Testis (tissue), 3 donors: Measurements from ENCODE around the gene SLC39A13. TPM values are rescaled to one million over a fixed set of nuclear protein-coding genes. Genes with fewer than 3 reads are reported as not detected.

Experiments used
- DNase-seq: peaks from one replicate; pipeline ENCODE4 v3.0.0-alpha.2; 2019
- H3K27ac ChIP-seq, 2 donors: fragments of 200-600 bp; sonication (generic); one replicate each; pipeline ENCODE4 v1.5.1; 2019
- H3K27me3 ChIP-seq: fragments of 200-600 bp; sonication (generic); one replicate; pipeline ENCODE4 v1.5.1; 2019
- H3K36me3 ChIP-seq: fragments of 200-600 bp; sonication (generic); one replicate; pipeline ENCODE4 v1.5.1; 2017; ENCODE audit warnings: low read depth; ENCODE audit errors: missing control alignments
- H3K4me1 ChIP-seq: fragments of 200-600 bp; sonication (generic); one replicate; pipeline ENCODE4 v1.5.1; 2019
- H3K4me3 ChIP-seq, 2 donors: fragments of 200-600 bp; sonication (generic); one replicate each; pipeline ENCODE4 v1.5.1; 2017 to 2019
- H3K9me3 ChIP-seq: fragments of 200-600 bp; sonication (generic); one replicate; pipeline ENCODE4 v1.5.1; 2017
- POLR2A ChIP-seq: fragments of 450-650 bp; IDR thresholded peaks from one replicate; pipeline ENCODE4 v1.6.1; 2017; ENCODE audit warnings: antibody characterized with exemption, mild to moderate bottlenecking, moderate library complexity
- WGBS, 2 donors: methylation state at CpG; one replicate each; pipeline ENCODE4 v1.1.5; 2018; 5-methylcytosine and 5-hydroxymethylcytosine counted together
- intact Hi-C: fragments of 100-400 bp; cut with DNase I; formaldehyde crosslinking; loops from one replicate; pipeline ENCODE4 v1.15.1; 2023; ENCODE audit warnings: low total_unique reads
- polyA plus RNA-seq: library from polyadenylated mRNA; stranded (reverse); fragments of 350-450 nt; fragmentation: Illumina TruSeq; extraction: RNeasy Lipid Tissue Mini Kit (QIAGEN cat#74804); gene quantifications from one replicate; pipeline ENCODE4 v1.2.3, GENCODE V29; 2014; ENCODE audit warnings: low read depth, low replicate concordance; ENCODE audit not compliant: insufficient read depth
- total RNA-seq, 2 donors: library from RNA; depleted of rRNA; stranded (reverse); fragments of >200 nt; gene quantifications; one replicate each; pipeline ENCODE4 v1.2.3, GENCODE V29; 2016
- TF ChIP-seq, protein P1 (sequence below), 3 experiments: fragments of 450-650 bp in 2 of 3; fragments of 200-600 bp in 1 of 3; sonication (generic) in 1 of 3; IDR thresholded peaks; one replicate each; pipeline ENCODE4 v1.5.1; 2016 to 2019; ENCODE audit warnings: antibody characterized with exemption in 3 of 3, mild to moderate bottlenecking in 2 of 3, moderate library complexity in 1 of 3

The SLC39A13 gene
- total and polyA plus RNA-seq, 3 donors from 2014 or later, result 95.1 to 99.2 (median 98.1) TPM

DNA sequence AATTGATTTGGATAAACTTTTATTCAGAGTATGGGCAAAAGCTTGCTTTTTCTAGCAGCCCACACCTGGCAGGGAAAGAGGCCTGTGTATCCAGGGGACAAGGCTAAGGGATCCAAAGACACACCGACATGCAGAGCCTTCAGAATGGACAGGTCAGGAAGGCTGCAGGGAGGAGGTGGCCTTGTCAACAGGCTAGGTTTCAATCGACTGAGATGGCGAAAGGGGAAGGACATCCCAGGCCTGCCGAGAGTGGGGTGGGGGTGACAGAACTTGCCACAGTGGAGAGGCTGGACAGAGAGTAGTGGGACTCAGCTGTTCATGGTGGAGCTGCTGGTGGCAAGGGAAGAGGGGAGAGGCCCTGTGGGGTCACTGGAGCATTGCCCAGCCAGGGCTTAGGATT is 5.3 kb upstream of the SLC39A13 start:
- Histone ChIP-seq H3K36me3 (no peaks in the 10 kb centered on the region), H3K4me3 (no peak overlapping the region), H3K27ac (no peak overlapping the region), H3K9me3 (no peaks in the 10 kb centered on the region), H3K27me3 (no peaks in the 10 kb centered on the region), H3K4me1 (peaks cover 26% of the 10 kb centered on the region)
- intact Hi-C loops, result no loop called here
- TF ChIP-seq POLR2A, result no peak
- TF ChIP-seq, protein P1, sequence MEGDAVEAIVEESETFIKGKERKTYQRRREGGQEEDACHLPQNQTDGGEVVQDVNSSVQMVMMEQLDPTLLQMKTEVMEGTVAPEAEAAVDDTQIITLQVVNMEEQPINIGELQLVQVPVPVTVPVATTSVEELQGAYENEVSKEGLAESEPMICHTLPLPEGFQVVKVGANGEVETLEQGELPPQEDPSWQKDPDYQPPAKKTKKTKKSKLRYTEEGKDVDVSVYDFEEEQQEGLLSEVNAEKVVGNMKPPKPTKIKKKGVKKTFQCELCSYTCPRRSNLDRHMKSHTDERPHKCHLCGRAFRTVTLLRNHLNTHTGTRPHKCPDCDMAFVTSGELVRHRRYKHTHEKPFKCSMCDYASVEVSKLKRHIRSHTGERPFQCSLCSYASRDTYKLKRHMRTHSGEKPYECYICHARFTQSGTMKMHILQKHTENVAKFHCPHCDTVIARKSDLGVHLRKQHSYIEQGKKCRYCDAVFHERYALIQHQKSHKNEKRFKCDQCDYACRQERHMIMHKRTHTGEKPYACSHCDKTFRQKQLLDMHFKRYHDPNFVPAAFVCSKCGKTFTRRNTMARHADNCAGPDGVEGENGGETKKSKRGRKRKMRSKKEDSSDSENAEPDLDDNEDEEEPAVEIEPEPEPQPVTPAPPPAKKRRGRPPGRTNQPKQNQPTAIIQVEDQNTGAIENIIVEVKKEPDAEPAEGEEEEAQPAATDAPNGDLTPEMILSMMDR (IDR thresholded peaks at IDR 0.05), result no peak
- DNase-seq, result no peak
- WGBS, 2 donors, result 64 to 79% methylated on average over 4 of the region's 4 CpGs

DNA sequence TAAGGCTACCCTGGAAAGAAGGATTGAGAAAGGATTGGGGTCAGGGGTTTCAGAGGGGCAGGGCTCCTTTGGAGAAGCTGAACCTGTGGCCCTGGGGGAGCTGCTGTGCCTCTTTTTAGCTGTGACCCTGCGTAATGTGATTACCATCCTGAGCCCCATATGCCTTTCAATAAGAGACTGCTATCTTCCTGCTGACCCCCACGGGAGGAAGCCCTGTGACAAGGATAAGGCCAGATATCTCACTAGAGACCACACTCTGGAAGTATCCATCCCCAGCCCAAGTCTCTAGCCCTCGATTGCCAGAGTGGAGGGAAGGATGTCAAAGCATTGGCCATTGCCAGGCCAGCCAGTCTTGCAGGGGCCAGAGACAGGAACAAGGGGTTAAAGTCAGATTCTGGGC is 4.8 kb upstream of the SLC39A13 start:
- Histone ChIP-seq H3K4me1 (peaks cover 26% of the 10 kb centered on the region), H3K27me3 (no peaks in the 10 kb centered on the region), H3K4me3 (no peak overlapping the region), H3K9me3 (no peaks in the 10 kb centered on the region), H3K36me3 (no peaks in the 10 kb centered on the region), H3K27ac (no peak overlapping the region)
- intact Hi-C loops, result no loop called here
- 71 to 77% methylated on average over 3 of the region's 3 CpGs for WGBS, 2 donors
- DNase-seq, result no peak
- TF ChIP-seq, protein P1 (IDR thresholded peaks at IDR 0.05), result no peak
- no peak for TF ChIP-seq POLR2A

DNA sequence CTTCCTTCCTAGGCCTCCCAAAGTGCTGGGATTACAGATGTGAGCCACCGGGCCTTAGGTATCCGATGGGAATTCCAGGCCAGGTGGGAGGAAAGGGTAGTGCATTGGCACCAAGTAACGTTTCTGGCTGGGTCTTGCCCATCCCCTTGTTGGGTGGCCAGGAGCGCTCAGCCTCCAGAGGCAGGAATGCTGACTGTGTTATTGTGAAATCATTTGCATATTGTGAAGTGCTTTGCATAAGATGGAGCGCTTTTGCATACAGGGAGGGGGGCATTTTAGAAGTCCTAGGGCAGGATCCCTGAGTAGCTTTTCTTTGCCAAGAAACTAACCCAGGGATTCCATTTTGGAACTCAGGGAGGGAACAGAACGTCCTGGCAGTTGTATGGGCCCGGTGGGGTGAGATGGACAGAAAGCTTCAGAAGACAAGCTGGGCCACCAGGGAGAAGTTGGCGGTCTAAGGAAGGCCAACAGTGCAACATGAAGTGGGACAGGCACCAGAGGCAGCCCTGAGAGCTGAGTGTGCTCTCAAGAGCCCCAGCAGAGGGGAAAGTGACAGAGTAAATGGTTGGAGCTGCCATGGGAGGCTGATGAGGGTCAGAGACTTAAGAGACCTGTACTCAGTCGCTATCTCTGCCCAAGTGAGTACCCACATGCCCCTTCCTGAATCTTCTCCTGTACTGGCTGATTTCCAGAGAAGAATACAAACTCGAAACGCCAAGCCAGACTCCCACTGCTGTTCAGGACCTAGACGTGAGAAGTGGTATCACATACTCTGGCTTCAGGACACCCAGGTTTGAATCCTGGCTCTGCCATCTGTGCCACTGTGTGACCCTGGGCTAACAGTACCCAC is 1.3 kb upstream of the SLC39A13 start:
- Histone ChIP-seq H3K4me3 (peak overlapping the region; percentile 54 to 87), H3K4me1 (peaks cover 25% of the 10 kb centered on the region), H3K27ac (peak overlapping the region; percentile 75 to 95), H3K27me3 (no peaks in the 10 kb centered on the region), H3K9me3 (no peaks in the 10 kb centered on the region), H3K36me3 (no peaks in the 10 kb centered on the region)
- DNase-seq, result peak; percentile 28
- intact Hi-C loops, result no loop called here
- 29 to 40% methylated on average over 12 of the region's 12 CpGs for WGBS, 2 donors
- TF ChIP-seq POLR2A, result no peak
- TF ChIP-seq, protein P1 (IDR thresholded peaks at IDR 0.05), result peak in 1 of 3 experiments; percentile 36

DNA sequence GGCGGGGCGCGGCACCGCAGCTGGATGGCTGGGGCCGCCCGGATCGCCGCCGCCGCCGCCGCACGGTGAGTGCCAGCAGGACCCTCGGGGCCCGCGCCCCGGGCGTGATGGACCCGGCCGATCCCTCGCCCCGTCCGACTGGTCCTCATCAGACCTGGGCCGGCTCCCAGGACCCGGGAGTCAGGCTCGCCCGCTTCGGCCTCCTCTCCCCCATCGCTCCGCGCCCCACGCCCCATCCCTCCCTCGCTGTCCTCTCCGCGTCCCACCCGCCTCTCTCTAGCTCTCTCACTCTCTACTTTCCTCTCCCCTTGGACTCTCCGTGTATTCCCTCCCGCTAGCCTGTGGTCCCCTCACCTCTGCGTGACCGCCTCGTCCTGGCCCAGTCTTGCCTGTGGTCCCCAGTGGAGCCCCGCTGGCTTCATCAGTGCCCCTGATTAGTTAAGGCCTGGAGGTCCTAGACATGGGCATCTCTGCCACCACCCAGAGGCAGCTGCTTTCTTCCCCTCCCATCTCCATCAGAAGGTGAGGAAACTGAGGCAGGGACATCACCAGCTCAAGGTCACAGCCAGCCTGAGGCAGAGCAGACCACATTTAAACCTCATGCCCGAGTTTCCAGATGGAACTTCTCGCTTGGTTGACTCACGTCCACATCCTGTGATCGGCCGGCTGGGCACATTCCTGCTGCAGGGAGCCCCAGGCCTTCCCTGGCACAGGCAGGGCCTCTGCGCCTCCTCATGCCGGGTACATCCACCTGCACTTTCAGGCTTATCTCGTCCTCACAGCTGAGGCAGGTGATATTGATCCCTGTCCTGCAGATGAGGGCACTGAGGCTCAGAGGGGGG is 429 bp downstream of the SLC39A13 start:
- peak overlapping the region; percentile 69 to 87 for H3K4me3 ChIP-seq
- H3K27ac ChIP-seq, result peak overlapping the region; percentile 88 to 93
- TF ChIP-seq, protein P1 (IDR thresholded peaks at IDR 0.05), result no peak
- TF ChIP-seq POLR2A, result no peak
- peak; percentile 33 for DNase-seq
- WGBS, 2 donors, result 2 to 5% methylated on average over 19 to 28 of the region's 50 CpGs
- no peaks in the 10 kb centered on the region for H3K27me3 ChIP-seq
- H3K4me1 ChIP-seq, result peaks cover 30% of the 10 kb centered on the region
- intact Hi-C loops, result no loop called here
- H3K9me3 ChIP-seq, result no peaks in the 10 kb centered on the region
- no peaks in the 10 kb centered on the region for H3K36me3 ChIP-seq
